CD4-positive, alpha-beta T cell (primary cell): ENCODE results near the gene GRK4. TPM values are rescaled to one million over a fixed set of nuclear protein-coding genes. Genes with fewer than 3 reads are reported as not detected.
A peak's percentile ranks its signal among the peaks of the same experiment; 100 is the strongest.

Experiments
- ATAC-seq: fragments of 200-7000 bp; cut with Tn5 transposase; one replicate; pipeline ENCODE4 v1.10.0; 2022; ENCODE audit warnings: mild to moderate bottlenecking; ENCODE audit not compliant: poor library complexity
- CTCF ChIA-PET: fragments of 350-600 bp; sonication (Branson Sonifier 250); formaldehyde crosslinking; loops from one replicate; lab custom pipeline; 2021; ENCODE audit warnings: antibody characterized with exemption, inconsistent platforms; lab: Charles Lee
- POLR2A ChIA-PET: fragments of 350-600 bp; sonication (Branson Sonifier 250); formaldehyde crosslinking; loops from one replicate; lab custom pipeline; 2021; ENCODE audit warnings: antibody characterized with exemption, inconsistent platforms; lab: Charles Lee
- DNase-seq, 14 experiments: peaks; one replicate each; pipeline ENCODE4 v3.0.0-alpha.2; 2013 to 2020; ENCODE audit warnings: mixed read lengths in 2 of 14
- H3K27ac ChIP-seq, 2 donors: one replicate each; pipeline versions ENCODE4 v1.5.1 to v1.7.0; 2013; ENCODE audit warnings: low read length in 2 of 2, low read depth in 1 of 2, mild to moderate bottlenecking in 1 of 2
- H3K27me3 ChIP-seq, 2 experiments: 1 replicate in 1 of 2; 2 replicates in 1 of 2; pipeline versions ENCODE4 v1.6.1 to v1.7.0; 2013; ENCODE audit warnings: low read length in 2 of 2, control low read depth in 1 of 2, mild to moderate bottlenecking in 1 of 2, moderate library complexity in 1 of 2; ENCODE audit not compliant: insufficient read depth in 2 of 2, control insufficient read depth in 1 of 2
- H3K36me3 ChIP-seq: one replicate; pipeline ENCODE4 v1.6.1; 2013; ENCODE audit warnings: low read length, control low read depth; ENCODE audit not compliant: insufficient read depth
- H3K4me1 ChIP-seq: one replicate; pipeline ENCODE4 v1.6.1; 2013; ENCODE audit warnings: low read length, control low read depth; ENCODE audit not compliant: insufficient read depth
- H3K4me3 ChIP-seq: one replicate; pipeline ENCODE4 v1.5.1; 2013; ENCODE audit warnings: mild to moderate bottlenecking, low read length, moderate library complexity
- H3K9me3 ChIP-seq, 2 experiments: 1 replicate in 1 of 2; 2 replicates in 1 of 2; pipeline versions ENCODE4 v1.6.1 to v1.7.0; 2013; ENCODE audit warnings: low read length in 2 of 2, mild to moderate bottlenecking in 2 of 2, control low read depth in 1 of 2, moderate library complexity in 1 of 2; ENCODE audit not compliant: control insufficient read depth in 1 of 2, insufficient read depth in 1 of 2
- H3K27ac Mint-ChIP-seq: one replicate; pipeline ENCODE4 v1.8.0; 2020; ENCODE audit warnings: mixed read lengths
- H3K27me3 Mint-ChIP-seq: one replicate; pipeline ENCODE4 v1.8.0; 2021; ENCODE audit warnings: mixed read lengths
- H3K36me3 Mint-ChIP-seq: one replicate; pipeline ENCODE4 v1.8.0; 2021; ENCODE audit warnings: low read depth, mixed read lengths
- H3K4me1 Mint-ChIP-seq: one replicate; pipeline ENCODE4 v1.8.0; 2021; ENCODE audit warnings: low read depth, mixed read lengths
- H3K4me3 Mint-ChIP-seq: one replicate; pipeline ENCODE4 v1.8.0; 2020; ENCODE audit warnings: mild to moderate bottlenecking, mixed read lengths
- H3K9me3 Mint-ChIP-seq: one replicate; pipeline ENCODE4 v1.8.0; 2020; ENCODE audit warnings: mixed read lengths
- CTCF ChIP-seq: fragments of 200-600 bp; IDR thresholded peaks from one replicate; pipeline ENCODE4 v1.8.0; 2022; ENCODE audit warnings: antibody characterized with exemption, mild to moderate bottlenecking
- intact Hi-C, 2 experiments: fragments of 100-400 bp; cut with DNase I in 1 of 2; cut with micrococcal nuclease in 1 of 2; formaldehyde crosslinking; loops; one replicate each; pipeline versions ENCODE4 v1.15.1 to v1.9.0; 2023 to 2025; cut with DNase I, micrococcal nuclease
- total RNA-seq, 174 experiments: library from RNA in 2 of 174; stranded (reverse) in 2 of 174; gene quantifications; one replicate each; pipeline ENCODE4 v1.2.3 and lab custom pipeline; 2021 to 2026

GRK4 gene
- total RNA-seq, 2 experiments from 2014 or later: 1.2 to 1.8 TPM

- H3K27me3 Mint-ChIP-seq: no peaks in the 10 kb centered on the region
- peak overlapping the region; percentile 94 for H3K27ac Mint-ChIP-seq
- H3K4me1 Mint-ChIP-seq: peaks cover 41% of the 10 kb centered on the region
- CTCF ChIA-PET: interaction anchor here (0.9 to 1.5 kb wide), 6 partner anchors 13 to 28 kb away, joined by 4 to 7 read pairs (median 5); partner anchors contain the start of genes GRK4 and NOP14
- H3K27me3 ChIP-seq: no peaks in the 10 kb centered on the region
- peak overlapping the region; percentile 92 for H3K4me3 ChIP-seq
- no peak for TF ChIP-seq CTCF
- peak; percentile 20 for ATAC-seq
- H3K4me1 ChIP-seq: peaks cover 72% of the 10 kb centered on the region
- peaks cover 45% of the 10 kb centered on the region for H3K36me3 ChIP-seq
- intact Hi-C loops: loop anchor here (2.0 to 10.0 kb wide), 5 partner anchors 27 to 671 kb away; partner anchors contain the start of genes FAM193A (in 1 of the 2), GRK4 (in 1 of the 2), MXD4 (in 1 of the 2) and NOP14 (in 1 of the 2)
- H3K27ac ChIP-seq: peak overlapping the region; percentile 82 to 87
- H3K9me3 ChIP-seq: no peaks in the 10 kb centered on the region
- peak in 9 of 14 experiments; percentile 31 to 78 (median 54) for DNase-seq
- H3K4me3 Mint-ChIP-seq: peak overlapping the region; percentile 93
- POLR2A ChIA-PET: interaction anchor here (0.6 to 4.1 kb wide), 14 partner anchors 8 to 1684 kb away, joined by 3 to 51 read pairs (median 4); partner anchors contain the start of genes GRK4, NOP14 and TNIP2
- H3K9me3 Mint-ChIP-seq: no peaks in the 10 kb centered on the region
- peaks cover 65% of the 10 kb centered on the region for H3K36me3 Mint-ChIP-seq
Observed at GRCh38 chr4:2935762-2936743, 27.3 kb upstream of the GRK4 start.

GRCh38 chr4:2936773-2937145 is 26.6 kb upstream of the GRK4 start:
- intact Hi-C loops: loop anchor here (2.0 to 10.0 kb wide), 2 partner anchors 26 to 672 kb away; partner anchors contain the start of genes GRK4 (in 1 of the 2), MXD4 (in 1 of the 2) and NOP14 (in 1 of the 2)
- no peak overlapping the region for H3K4me3 ChIP-seq
- ATAC-seq: no peak

More at GRCh38 chr4:2936773-2937145, 26.6 kb upstream of the GRK4 start:
- peak in 6 of 14 experiments; percentile 25 to 70 (median 48) for DNase-seq
- Mint-ChIP-seq H3K36me3 (peaks cover 69% of the 10 kb centered on the region), H3K27ac (peak overlapping the region; percentile 94), H3K27me3 (no peaks in the 10 kb centered on the region), H3K4me3 (peak overlapping the region; percentile 93), H3K4me1 (peaks cover 37% of the 10 kb centered on the region), H3K9me3 (no peaks in the 10 kb centered on the region)
- TF ChIP-seq CTCF: no peak
- H3K4me1 ChIP-seq: peaks cover 71% of the 10 kb centered on the region
- H3K9me3 ChIP-seq: no peaks in the 10 kb centered on the region
- ChIA-PET POLR2A (interaction anchor here (0.6 to 4.1 kb wide), 5 partner anchors 18 to 181 kb away, joined by 3 to 51 read pairs (median 13); partner anchors contain the start of genes GRK4, NOP14 and TNIP2), CTCF (interaction anchor here (0.9 to 1.2 kb wide), 2 partner anchors 18 to 19 kb away, joined by 4 to 5 read pairs; no protein-coding TSS in a partner anchor)
- no peaks in the 10 kb centered on the region for H3K27me3 ChIP-seq
- peak overlapping the region; percentile 49 to 87 for H3K27ac ChIP-seq
- H3K36me3 ChIP-seq: peaks cover 47% of the 10 kb centered on the region
